ENCODE data around the gene HEXD.

HEXD gene

DNA sequence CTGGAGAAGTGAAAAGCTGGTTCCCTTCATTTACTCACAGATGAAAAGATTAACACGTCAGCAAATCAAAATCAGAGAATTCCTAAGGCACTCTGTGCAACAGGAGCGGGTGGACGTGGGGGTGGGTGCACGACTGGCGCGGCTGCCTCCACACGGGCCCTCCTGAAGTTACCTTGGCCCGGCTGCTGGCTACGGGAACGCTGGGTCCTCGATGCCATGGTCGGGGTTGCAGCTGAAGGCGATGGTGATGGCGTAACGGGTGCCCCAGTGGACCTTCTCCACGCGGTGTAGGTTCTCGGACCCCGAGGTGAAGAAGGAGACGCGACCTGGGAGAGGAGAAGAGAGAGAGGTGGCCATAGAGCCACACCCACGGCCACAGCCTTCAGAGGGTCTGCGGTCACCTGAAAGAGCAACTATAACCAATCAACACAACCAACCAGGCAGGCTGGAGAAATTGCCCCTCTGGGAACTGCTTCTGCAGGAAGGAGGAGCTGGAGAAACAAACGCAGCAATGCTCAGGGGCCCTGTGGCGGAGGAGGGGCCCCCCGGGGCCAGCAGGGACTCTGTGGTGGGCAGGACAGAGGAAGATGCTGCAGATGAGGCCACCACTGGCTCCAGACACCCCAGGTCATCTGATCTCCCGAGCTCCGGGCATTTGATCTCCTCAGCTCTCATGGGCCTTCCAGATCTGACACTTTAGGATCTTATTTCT, 25.8 kb upstream of the HEXD start:
- no peak for TF ChIP-seq OSR1 (CRISPR knock-in tag; IDR thresholded peaks at IDR 0.05)
- no peak for TF ChIP-seq ZC3H10 (CRISPR knock-in tag; IDR thresholded peaks at IDR 0.05)
- no peak for TF ChIP-seq ZNF70 (CRISPR knock-in tag; IDR thresholded peaks at IDR 0.05)
- no peak for TF ChIP-seq ZFP3 (CRISPR knock-in tag; IDR thresholded peaks at IDR 0.05)
- TF ChIP-seq, protein P1, sequence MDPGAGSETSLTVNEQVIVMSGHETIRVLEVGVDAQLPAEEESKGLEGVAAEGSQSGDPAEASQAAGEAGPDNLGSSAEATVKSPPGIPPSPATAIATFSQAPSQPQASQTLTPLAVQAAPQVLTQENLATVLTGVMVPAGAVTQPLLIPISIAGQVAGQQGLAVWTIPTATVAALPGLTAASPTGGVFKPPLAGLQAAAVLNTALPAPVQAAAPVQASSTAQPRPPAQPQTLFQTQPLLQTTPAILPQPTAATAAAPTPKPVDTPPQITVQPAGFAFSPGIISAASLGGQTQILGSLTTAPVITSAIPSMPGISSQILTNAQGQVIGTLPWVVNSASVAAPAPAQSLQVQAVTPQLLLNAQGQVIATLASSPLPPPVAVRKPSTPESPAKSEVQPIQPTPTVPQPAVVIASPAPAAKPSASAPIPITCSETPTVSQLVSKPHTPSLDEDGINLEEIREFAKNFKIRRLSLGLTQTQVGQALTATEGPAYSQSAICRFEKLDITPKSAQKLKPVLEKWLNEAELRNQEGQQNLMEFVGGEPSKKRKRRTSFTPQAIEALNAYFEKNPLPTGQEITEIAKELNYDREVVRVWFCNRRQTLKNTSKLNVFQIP (CRISPR knock-in tag; IDR thresholded peaks at IDR 0.05; ENCODE audit: borderline replicate concordance, low read depth): no peak
- TF ChIP-seq TCF4 (CRISPR knock-in tag; IDR thresholded peaks at IDR 0.05; ENCODE audit: borderline replicate concordance): no peak
- TF ChIP-seq, protein P2, sequence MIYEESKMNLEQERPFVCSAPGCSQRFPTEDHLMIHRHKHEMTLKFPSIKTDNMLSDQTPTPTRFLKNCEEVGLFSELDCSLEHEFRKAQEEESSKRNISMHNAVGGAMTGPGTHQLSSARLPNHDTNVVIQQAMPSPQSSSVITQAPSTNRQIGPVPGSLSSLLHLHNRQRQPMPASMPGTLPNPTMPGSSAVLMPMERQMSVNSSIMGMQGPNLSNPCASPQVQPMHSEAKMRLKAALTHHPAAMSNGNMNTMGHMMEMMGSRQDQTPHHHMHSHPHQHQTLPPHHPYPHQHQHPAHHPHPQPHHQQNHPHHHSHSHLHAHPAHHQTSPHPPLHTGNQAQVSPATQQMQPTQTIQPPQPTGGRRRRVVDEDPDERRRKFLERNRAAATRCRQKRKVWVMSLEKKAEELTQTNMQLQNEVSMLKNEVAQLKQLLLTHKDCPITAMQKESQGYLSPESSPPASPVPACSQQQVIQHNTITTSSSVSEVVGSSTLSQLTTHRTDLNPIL (CRISPR knock-in tag; IDR thresholded peaks at IDR 0.05; ENCODE audit: low read depth): no peak
- no peak for TF ChIP-seq ESRRG (CRISPR knock-in tag; IDR thresholded peaks at IDR 0.05)
- TF ChIP-seq ZNF565 (CRISPR knock-in tag; conservative IDR thresholded peaks at IDR 0.05; ENCODE audit: low read depth): no peak
- TF ChIP-seq TOX (CRISPR knock-in tag; IDR thresholded peaks at IDR 0.05; ENCODE audit: borderline replicate concordance): no peak
- no peak for TF ChIP-seq RARB (CRISPR knock-in tag; IDR thresholded peaks at IDR 0.05)
- no peak for TF ChIP-seq ARNTL (CRISPR knock-in tag; IDR thresholded peaks at IDR 0.05; ENCODE audit: borderline replicate concordance, low read depth)
- TF ChIP-seq ZFP30 (CRISPR knock-in tag; IDR thresholded peaks at IDR 0.05): no peak
- no peak for TF ChIP-seq ISL1 (CRISPR knock-in tag; IDR thresholded peaks at IDR 0.05)
- TF ChIP-seq, protein P3, sequence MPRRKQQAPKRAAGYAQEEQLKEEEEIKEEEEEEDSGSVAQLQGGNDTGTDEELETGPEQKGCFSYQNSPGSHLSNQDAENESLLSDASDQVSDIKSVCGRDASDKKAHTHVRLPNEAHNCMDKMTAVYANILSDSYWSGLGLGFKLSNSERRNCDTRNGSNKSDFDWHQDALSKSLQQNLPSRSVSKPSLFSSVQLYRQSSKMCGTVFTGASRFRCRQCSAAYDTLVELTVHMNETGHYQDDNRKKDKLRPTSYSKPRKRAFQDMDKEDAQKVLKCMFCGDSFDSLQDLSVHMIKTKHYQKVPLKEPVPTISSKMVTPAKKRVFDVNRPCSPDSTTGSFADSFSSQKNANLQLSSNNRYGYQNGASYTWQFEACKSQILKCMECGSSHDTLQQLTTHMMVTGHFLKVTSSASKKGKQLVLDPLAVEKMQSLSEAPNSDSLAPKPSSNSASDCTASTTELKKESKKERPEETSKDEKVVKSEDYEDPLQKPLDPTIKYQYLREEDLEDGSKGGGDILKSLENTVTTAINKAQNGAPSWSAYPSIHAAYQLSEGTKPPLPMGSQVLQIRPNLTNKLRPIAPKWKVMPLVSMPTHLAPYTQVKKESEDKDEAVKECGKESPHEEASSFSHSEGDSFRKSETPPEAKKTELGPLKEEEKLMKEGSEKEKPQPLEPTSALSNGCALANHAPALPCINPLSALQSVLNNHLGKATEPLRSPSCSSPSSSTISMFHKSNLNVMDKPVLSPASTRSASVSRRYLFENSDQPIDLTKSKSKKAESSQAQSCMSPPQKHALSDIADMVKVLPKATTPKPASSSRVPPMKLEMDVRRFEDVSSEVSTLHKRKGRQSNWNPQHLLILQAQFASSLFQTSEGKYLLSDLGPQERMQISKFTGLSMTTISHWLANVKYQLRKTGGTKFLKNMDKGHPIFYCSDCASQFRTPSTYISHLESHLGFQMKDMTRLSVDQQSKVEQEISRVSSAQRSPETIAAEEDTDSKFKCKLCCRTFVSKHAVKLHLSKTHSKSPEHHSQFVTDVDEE (CRISPR knock-in tag; IDR thresholded peaks at IDR 0.05): no peak
- TF ChIP-seq BACH2 (CRISPR knock-in tag; IDR thresholded peaks at IDR 0.05; ENCODE audit: borderline replicate concordance): no peak
- ATAC-seq: no peak

DNA sequence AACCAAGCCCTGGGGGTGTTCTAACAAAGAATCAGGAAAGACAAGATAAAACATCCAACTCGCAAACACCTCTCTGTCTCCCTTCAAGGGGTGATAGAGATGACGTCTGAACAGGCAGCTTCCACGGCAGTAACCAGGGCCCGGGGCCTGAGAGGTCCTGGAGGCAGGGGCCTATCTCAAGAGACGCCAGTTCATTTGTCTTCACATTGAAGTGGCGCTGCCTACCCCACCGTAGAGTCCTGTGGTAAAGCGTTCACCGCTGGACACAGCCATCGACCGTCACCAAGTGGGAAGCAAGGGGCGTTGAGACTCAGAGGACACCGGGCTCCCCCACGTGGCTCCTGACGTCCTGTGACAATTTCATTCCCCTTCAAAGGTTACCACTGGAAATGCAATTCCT, 25.2 kb upstream of the HEXD start:
- no peak for ATAC-seq
- TF ChIP-seq ZFP30 (CRISPR knock-in tag; IDR thresholded peaks at IDR 0.05) (no peak), CSDC2 (CRISPR knock-in tag; IDR thresholded peaks at IDR 0.05) (no peak), ZNF8 (CRISPR knock-in tag; IDR thresholded peaks at IDR 0.05) (no peak), TCF4 (CRISPR knock-in tag; IDR thresholded peaks at IDR 0.05; ENCODE audit: borderline replicate concordance) (no peak), ZNF70 (CRISPR knock-in tag; IDR thresholded peaks at IDR 0.05) (no peak), ZNF565 (CRISPR knock-in tag; conservative IDR thresholded peaks at IDR 0.05; ENCODE audit: low read depth) (no peak), PPARA (CRISPR knock-in tag; IDR thresholded peaks at IDR 0.05; ENCODE audit: borderline replicate concordance) (no peak), ESRRG (CRISPR knock-in tag; IDR thresholded peaks at IDR 0.05) (no peak), ZFP3 (CRISPR knock-in tag; IDR thresholded peaks at IDR 0.05) (no peak), OSR1 (CRISPR knock-in tag; IDR thresholded peaks at IDR 0.05) (no peak), TOX (CRISPR knock-in tag; IDR thresholded peaks at IDR 0.05; ENCODE audit: borderline replicate concordance) (no peak), RARB (CRISPR knock-in tag; IDR thresholded peaks at IDR 0.05) (no peak), ARNTL (CRISPR knock-in tag; IDR thresholded peaks at IDR 0.05; ENCODE audit: borderline replicate concordance, low read depth) (no peak), ISL1 (CRISPR knock-in tag; IDR thresholded peaks at IDR 0.05) (no peak), GLIS3 (CRISPR knock-in tag; IDR thresholded peaks at IDR 0.05) (no peak)
- TF ChIP-seq, protein P1 (CRISPR knock-in tag; IDR thresholded peaks at IDR 0.05; ENCODE audit: borderline replicate concordance, low read depth): no peak
- TF ChIP-seq, protein P4, sequence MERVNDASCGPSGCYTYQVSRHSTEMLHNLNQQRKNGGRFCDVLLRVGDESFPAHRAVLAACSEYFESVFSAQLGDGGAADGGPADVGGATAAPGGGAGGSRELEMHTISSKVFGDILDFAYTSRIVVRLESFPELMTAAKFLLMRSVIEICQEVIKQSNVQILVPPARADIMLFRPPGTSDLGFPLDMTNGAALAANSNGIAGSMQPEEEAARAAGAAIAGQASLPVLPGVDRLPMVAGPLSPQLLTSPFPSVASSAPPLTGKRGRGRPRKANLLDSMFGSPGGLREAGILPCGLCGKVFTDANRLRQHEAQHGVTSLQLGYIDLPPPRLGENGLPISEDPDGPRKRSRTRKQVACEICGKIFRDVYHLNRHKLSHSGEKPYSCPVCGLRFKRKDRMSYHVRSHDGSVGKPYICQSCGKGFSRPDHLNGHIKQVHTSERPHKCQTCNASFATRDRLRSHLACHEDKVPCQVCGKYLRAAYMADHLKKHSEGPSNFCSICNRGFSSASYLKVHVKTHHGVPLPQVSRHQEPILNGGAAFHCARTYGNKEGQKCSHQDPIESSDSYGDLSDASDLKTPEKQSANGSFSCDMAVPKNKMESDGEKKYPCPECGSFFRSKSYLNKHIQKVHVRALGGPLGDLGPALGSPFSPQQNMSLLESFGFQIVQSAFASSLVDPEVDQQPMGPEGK (CRISPR knock-in tag; IDR thresholded peaks at IDR 0.05; ENCODE audit: borderline replicate concordance): no peak
- TF ChIP-seq, protein P3 (CRISPR knock-in tag; IDR thresholded peaks at IDR 0.05): no peak
